ENCODE measurements around the gene ATXN7L3B.

DNA sequence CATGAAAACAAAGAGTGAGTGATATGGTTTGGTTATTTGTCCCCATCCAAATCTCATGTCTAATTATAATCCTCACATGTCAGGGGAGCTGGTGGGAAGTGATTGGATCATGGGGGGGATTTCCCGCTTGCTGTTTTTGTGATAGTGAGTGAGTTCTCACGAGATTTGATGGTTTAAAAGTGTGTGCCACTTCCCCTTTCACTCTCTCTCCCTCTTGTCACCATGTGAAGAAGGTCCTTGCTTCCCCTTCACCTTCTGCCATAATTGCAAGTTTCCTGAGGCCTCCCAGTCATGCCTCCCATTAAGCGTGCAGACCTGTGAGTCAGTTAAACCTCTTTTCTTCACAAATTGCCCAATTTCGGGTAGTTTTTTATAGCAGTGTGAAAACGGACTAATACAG is 2.1 kb upstream of the ATXN7L3B start:
- TF ChIP-seq, protein P1, sequence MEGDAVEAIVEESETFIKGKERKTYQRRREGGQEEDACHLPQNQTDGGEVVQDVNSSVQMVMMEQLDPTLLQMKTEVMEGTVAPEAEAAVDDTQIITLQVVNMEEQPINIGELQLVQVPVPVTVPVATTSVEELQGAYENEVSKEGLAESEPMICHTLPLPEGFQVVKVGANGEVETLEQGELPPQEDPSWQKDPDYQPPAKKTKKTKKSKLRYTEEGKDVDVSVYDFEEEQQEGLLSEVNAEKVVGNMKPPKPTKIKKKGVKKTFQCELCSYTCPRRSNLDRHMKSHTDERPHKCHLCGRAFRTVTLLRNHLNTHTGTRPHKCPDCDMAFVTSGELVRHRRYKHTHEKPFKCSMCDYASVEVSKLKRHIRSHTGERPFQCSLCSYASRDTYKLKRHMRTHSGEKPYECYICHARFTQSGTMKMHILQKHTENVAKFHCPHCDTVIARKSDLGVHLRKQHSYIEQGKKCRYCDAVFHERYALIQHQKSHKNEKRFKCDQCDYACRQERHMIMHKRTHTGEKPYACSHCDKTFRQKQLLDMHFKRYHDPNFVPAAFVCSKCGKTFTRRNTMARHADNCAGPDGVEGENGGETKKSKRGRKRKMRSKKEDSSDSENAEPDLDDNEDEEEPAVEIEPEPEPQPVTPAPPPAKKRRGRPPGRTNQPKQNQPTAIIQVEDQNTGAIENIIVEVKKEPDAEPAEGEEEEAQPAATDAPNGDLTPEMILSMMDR (IDR thresholded peaks at IDR 0.05; ENCODE audit: insufficient read depth, low read length, poor library complexity, severe bottlenecking), result no peak
- no peak for TF ChIP-seq EZH2phosphoT487 (conservative IDR thresholded peaks at IDR 0.05; ENCODE audit: low read length)

All from SU-DHL-6 (cell line).